ENCODE data around the gene CISH. TPM values are rescaled to one million over a fixed set of nuclear protein-coding genes. Genes with fewer than 3 reads are reported as not detected.

The CISH gene
- total and polyA plus RNA-seq, 2 of the 4 experiments (the other 2 are of a cell fraction): 0.90 to 4.0 TPM

GRCh38 chr3:50608278-50608677 is 3.3 kb downstream of the CISH start:
- no peak overlapping the region for H3K4ac ChIP-seq (ENCODE audit: low read depth, low read length)
- no peak overlapping the region for H2AK9ac ChIP-seq (replicated peaks; ENCODE audit: low read depth, low read length, poor library complexity)
- H2BK20ac ChIP-seq (ENCODE audit: low read depth, low read length): no peak overlapping the region
- TF ChIP-seq ELK1 (IDR thresholded peaks at IDR 0.05; ENCODE audit: borderline replicate concordance, low read depth, low read length) (no peak), RFX5 (IDR thresholded peaks at IDR 0.05; ENCODE audit: low read depth, low read length) (no peak), MXI1 (IDR thresholded peaks at IDR 0.05; ENCODE audit: borderline replicate concordance, low read depth, low read length) (no peak), POLR2A (IDR thresholded peaks at IDR 0.05; ENCODE audit: low read depth, low read length) (no peak), RCOR1 (IDR thresholded peaks at IDR 0.05; ENCODE audit: insufficient replicate concordance, low read length) (no peak), NFE2L2 (IDR thresholded peaks at IDR 0.05; ENCODE audit: low read depth, low read length) (no peak), FOS (IDR thresholded peaks at IDR 0.05; ENCODE audit: low read depth, low read length) (no peak), MAZ (IDR thresholded peaks at IDR 0.05; ENCODE audit: borderline replicate concordance, low read depth, low read length) (no peak), MAFK (IDR thresholded peaks at IDR 0.05; ENCODE audit: low read depth, low read length) (no peak), CEBPB (IDR thresholded peaks at IDR 0.05; ENCODE audit: low read depth, low read length) (no peak), RAD21 (IDR thresholded peaks at IDR 0.05; ENCODE audit: low read length) (no peak), SMC3 (IDR thresholded peaks at IDR 0.05; ENCODE audit: low read depth, low read length) (no peak)
- TF ChIP-seq, protein P1, sequence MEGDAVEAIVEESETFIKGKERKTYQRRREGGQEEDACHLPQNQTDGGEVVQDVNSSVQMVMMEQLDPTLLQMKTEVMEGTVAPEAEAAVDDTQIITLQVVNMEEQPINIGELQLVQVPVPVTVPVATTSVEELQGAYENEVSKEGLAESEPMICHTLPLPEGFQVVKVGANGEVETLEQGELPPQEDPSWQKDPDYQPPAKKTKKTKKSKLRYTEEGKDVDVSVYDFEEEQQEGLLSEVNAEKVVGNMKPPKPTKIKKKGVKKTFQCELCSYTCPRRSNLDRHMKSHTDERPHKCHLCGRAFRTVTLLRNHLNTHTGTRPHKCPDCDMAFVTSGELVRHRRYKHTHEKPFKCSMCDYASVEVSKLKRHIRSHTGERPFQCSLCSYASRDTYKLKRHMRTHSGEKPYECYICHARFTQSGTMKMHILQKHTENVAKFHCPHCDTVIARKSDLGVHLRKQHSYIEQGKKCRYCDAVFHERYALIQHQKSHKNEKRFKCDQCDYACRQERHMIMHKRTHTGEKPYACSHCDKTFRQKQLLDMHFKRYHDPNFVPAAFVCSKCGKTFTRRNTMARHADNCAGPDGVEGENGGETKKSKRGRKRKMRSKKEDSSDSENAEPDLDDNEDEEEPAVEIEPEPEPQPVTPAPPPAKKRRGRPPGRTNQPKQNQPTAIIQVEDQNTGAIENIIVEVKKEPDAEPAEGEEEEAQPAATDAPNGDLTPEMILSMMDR (conservative IDR thresholded peaks at IDR 0.05; ENCODE audit: low read depth, low read length): no peak
- peaks cover 28% of the 10 kb centered on the region; the same call in 1 of the 2 replicates for H3K36me3 ChIP-seq (ENCODE audit: control insufficient read depth, insufficient read depth, low read length)
- H3K4me1 ChIP-seq (ENCODE audit: control insufficient read depth, insufficient read depth, low read length): peaks cover 4% of the 10 kb centered on the region
- H3K14ac ChIP-seq (replicated peaks; ENCODE audit: low read depth, low read length): no peak overlapping the region
- peaks cover 13% of the 10 kb centered on the region in 2 experiments; a peak in 3 of 4 replicates for H3K79me1 ChIP-seq (ENCODE audit: low read depth in 1 of 2, low read length in 2 of 2)
- no peak overlapping the region for H4K91ac ChIP-seq (ENCODE audit: insufficient read depth, low read depth, low read length)
- no peaks in the 10 kb centered on the region for H3K27me3 ChIP-seq (ENCODE audit: control insufficient read depth, insufficient read depth, low read length)
- no peaks in the 10 kb centered on the region for H3K9me3 ChIP-seq (ENCODE audit: control insufficient read depth, insufficient read depth, low read length)
- ChIA-PET CTCF (interaction anchor here (0.6 kb wide), 1 partner anchor 303 kb away, joined by 3 read pairs; no protein-coding TSS in a partner anchor), POLR2A (ENCODE audit: unreplicated experiment) (no interaction called here)
- no peak overlapping the region for H2AK5ac ChIP-seq (ENCODE audit: low read depth, low read length)
- no peak overlapping the region for H3K4me2 ChIP-seq (ENCODE audit: low read depth, low read length)
- no peak overlapping the region for H2BK15ac ChIP-seq (ENCODE audit: low read depth, low read length)
- DNase-seq (no peak), ATAC-seq (ENCODE audit: low read depth) (no peak)
- WGBS, 2 experiments (ENCODE audit: extremely low coverage in 2 of 2, insufficient read length in 1 of 2): 100% methylated on average over 1 of the region's 7 CpGs; no CpG with 5 or more reads in 1 of the 2 experiments
- no peak overlapping the region for H3K18ac ChIP-seq (ENCODE audit: low read depth, low read length)
- no peak overlapping the region for H2BK5ac ChIP-seq (ENCODE audit: low read depth, low read length, poor library complexity, severe bottlenecking)
- H3K27ac ChIP-seq (ENCODE audit: insufficient read depth, low read length): no peak overlapping the region
- H2AFZ ChIP-seq (replicated peaks; ENCODE audit: low read length, poor library complexity): no peak overlapping the region
- intact Hi-C loops (cut with micrococcal nuclease) (no loop called here), in situ Hi-C loops (cut with MboI; ENCODE audit: low sequenced_read_pairs) (loop anchor here (25.0 kb wide), 1 partner anchor 1079 kb away; no protein-coding TSS in a partner anchor), dilution Hi-C loops (cut with HindIII; ENCODE audit: low sequenced_read_pairs, unreplicated experiment) (no loop called here)
- H4K5ac ChIP-seq (ENCODE audit: low read depth, low read length): no peak overlapping the region
- no TSS peak for BruUV-seq (replicated peaks)
- H3K23ac ChIP-seq (ENCODE audit: low read depth, low read length): no peak overlapping the region
- no peak overlapping the region for H3K4me3 ChIP-seq (ENCODE audit: insufficient read depth, low read depth, low read length)
- no peaks in the 10 kb centered on the region for H4K20me1 ChIP-seq (ENCODE audit: insufficient read depth, low read length)
- H3K9me1 ChIP-seq (ENCODE audit: insufficient read depth, low read length): peaks cover 15% of the 10 kb centered on the region
- no peak overlapping the region for H3K56ac ChIP-seq (ENCODE audit: extremely low read depth, insufficient read depth, low read length)
- H3K9ac ChIP-seq (ENCODE audit: low read depth, low read length): no peak overlapping the region
- H2BK120ac ChIP-seq (ENCODE audit: low read depth, low read length): no peak overlapping the region
- no peak overlapping the region for H4K8ac ChIP-seq (ENCODE audit: low read depth in 2 of 2, low read length in 2 of 2)
